ENCODE results near the gene AIPL1.

Gene AIPL1

GRCh38 chr17:6413065-6413464 is 21.9 kb downstream of the AIPL1 start:
- peak; percentile 12 to 32 for DNase-seq

GRCh38 chr17:6408735-6409134 is 26.2 kb downstream of the AIPL1 start:
- DNase-seq: no peak

GRCh38 chr17:6408276-6408675 is 26.6 kb downstream of the AIPL1 start:
- DNase-seq: no peak

GRCh38 chr17:6402258-6402657 is 32.7 kb downstream of the AIPL1 start:
- DNase-seq: no peak

GRCh38 chr17:6398955-6399354 is 36.0 kb downstream of the AIPL1 start:
- no peak for DNase-seq

GRCh38 chr17:6394055-6394606 is 40.8 kb downstream of the AIPL1 start:
- no peak for DNase-seq

GRCh38 chr17:6393351-6393952 is 41.5 kb downstream of the AIPL1 start:
- DNase-seq: no peak

GRCh38 chr17:6392609-6393350 is 42.1 kb downstream of the AIPL1 start:
- no peak for DNase-seq

GRCh38 chr17:6388416-6388815 is 46.5 kb downstream of the AIPL1 start:
- DNase-seq: no peak

- no peak for DNase-seq
These were observed 47.1 kb downstream of the AIPL1 start for GRCh38 chr17:6387858-6388257.

- no peak for DNase-seq
These were observed 47.5 kb downstream of the AIPL1 start for GRCh38 chr17:6387442-6387841.

GRCh38 chr17:6386041-6386630 is 48.8 kb downstream of the AIPL1 start:
- DNase-seq: no peak

GRCh38 chr17:6384481-6384880 is 50.4 kb downstream of the AIPL1 start:
- DNase-seq: no peak

GRCh38 chr17:6381526-6382465 is 53.1 kb downstream of the AIPL1 start:
- no peak for DNase-seq

GRCh38 chr17:6380915-6381438 is 53.9 kb downstream of the AIPL1 start:
- DNase-seq: no peak

GRCh38 chr17:6377906-6378305 is 57.0 kb downstream of the AIPL1 start:
- no peak for DNase-seq

GRCh38 chr17:6376931-6377361 is 58.0 kb downstream of the AIPL1 start:
- DNase-seq: no peak

- DNase-seq: no peak
These were observed 60.1 kb downstream of the AIPL1 start for GRCh38 chr17:6374761-6375312.

GRCh38 chr17:6374271-6374691 is 60.6 kb downstream of the AIPL1 start:
- no peak for DNase-seq

Measured in AML-193 (cell line).